Measurements from ENCODE around the gene WDR81. TPM values are rescaled to one million over a fixed set of nuclear protein-coding genes. Genes with fewer than 3 reads are reported as not detected.

Gene WDR81
- total RNA-seq (10 to 100 TPM in 4 of 9 donors, 1 to 10 TPM in 5; 7.2 to 29.0 (median 9.3) TPM), polyA plus RNA-seq (10 to 100 TPM in 1 of 2 donors, 1 to 10 TPM in 1; 9.1 to 12.5 TPM)
- long read RNA-seq, donor 1, full-length matches to known transcripts = 4 of 13 reads
- long read RNA-seq, donor 1, partial matches to known transcripts = 6 of 13 reads
- long read RNA-seq, donor 1, other reads (novel, unspliced or antisense) = 3 of 13 reads
- long read RNA-seq, donor 2, full-length matches to known transcripts = 2 of 21 reads
- long read RNA-seq, donor 2, partial matches to known transcripts = 18 of 21 reads
- long read RNA-seq, donor 2, other reads (novel, unspliced or antisense) = 1 of 21 reads
- long read RNA-seq, donor 3, full-length matches to known transcripts = 3 of 8 reads
- long read RNA-seq, donor 3, partial matches to known transcripts = 4 of 8 reads
- long read RNA-seq, donor 3, other reads (novel, unspliced or antisense) = 1 of 8 reads

GRCh38 chr17:1724351-1724868 lies at the start of gene WDR81:
Gene WDR81 (plus strand): TSS chr17:1724704. CDS start chr17:1724960, 256 bp downstream.
- Histone ChIP-seq H3K27ac (peak within 1 kb of the TSS; percentile 64 to 96 (median 88)), H3K9me3 (no peaks in the 10 kb centered on the region), H3K27me3 (no peaks in the 10 kb centered on the region), H3K36me3 (peaks cover 0 to 34% (median 16%) of the 10 kb centered on the region in 9 donors), H3K4me1 (peaks cover 0 to 84% (median 31%) of the 10 kb centered on the region in 12 donors), H3K4me3 (peak within 1 kb of the TSS; percentile 52 to 87 (median 66))
- intact Hi-C loops (cut with DNase I) = loop anchor here in 9 of 10 donors (2.0 to 10.0 kb wide), 7 partner anchors 58 to 300 kb away; partner anchors contain the start of gene RTN4RL1 (in 1 of the 9)
- DNase-seq = peak; percentile 94 to 96 (median 96)
- 0 to 1% (median 1%) methylated on average over 3 to 57 of the region's 57 CpGs for whole genome bisulfite sequencing, 4 donors
- peak; percentile 24 to 35 for TF ChIP-seq POLR2A (IDR thresholded peaks at IDR 0.05)
- TF ChIP-seq CTCF (IDR thresholded peaks at IDR 0.05) = no peak
- ATAC-seq = peak; percentile 48 to 86 (median 84)

GRCh38 chr17:1676401-1676800 lies 48.1 kb upstream of the WDR81 start:
- H3K36me3 ChIP-seq = peaks cover 12 to 100% (median 100%) of the 10 kb centered on the region in 9 donors
- H3K27ac ChIP-seq = no peak overlapping the region
- whole genome bisulfite sequencing, 4 donors = 92 to 97% (median 95%) methylated on average over 13 of the region's 13 CpGs
- intact Hi-C loops (cut with DNase I) = loop anchor here in 4 of 10 donors (5.0 to 10.0 kb wide), 4 partner anchors 36 to 358 kb away; partner anchors contain the start of genes DPH1 (in 1 of the 4) and TLCD2 (in 1 of the 4)
- no peak for DNase-seq
- no peaks in the 10 kb centered on the region for H3K9me3 ChIP-seq
- H3K4me3 ChIP-seq = no peak overlapping the region
- TF ChIP-seq CTCF (IDR thresholded peaks at IDR 0.05) = no peak
- no peak for TF ChIP-seq POLR2A (IDR thresholded peaks at IDR 0.05)
- H3K4me1 ChIP-seq = no peaks in the 10 kb centered on the region
- no peaks in the 10 kb centered on the region for H3K27me3 ChIP-seq
- no peak for ATAC-seq

- ATAC-seq = no peak
- peaks cover 1 to 52% (median 50%) of the 10 kb centered on the region in 9 donors for H3K36me3 ChIP-seq
Measured at GRCh38 chr17:1683459-1683858, 41.0 kb upstream of the WDR81 start.

More at GRCh38 chr17:1683459-1683858, 41.0 kb upstream of the WDR81 start:
- intact Hi-C loops (cut with DNase I) = loop anchor here in 1 of 10 donors (10.0 kb wide), 1 partner anchor 361 kb away; the partner anchor contains the start of gene OVCA2
- no peaks in the 10 kb centered on the region for H3K27me3 ChIP-seq
- DNase-seq = no peak
- peaks cover 0 to 25% (median 20%) of the 10 kb centered on the region in 12 donors for H3K4me1 ChIP-seq
- no peaks in the 10 kb centered on the region for H3K9me3 ChIP-seq
- H3K4me3 ChIP-seq = peak overlapping the region; percentile 72 to 98 (median 80)
- WGBS, 4 donors = 64 to 82% (median 76%) methylated on average over 5 of the region's 5 CpGs
- TF ChIP-seq CTCF (IDR thresholded peaks at IDR 0.05) = no peak
- TF ChIP-seq POLR2A (IDR thresholded peaks at IDR 0.05) = no peak
- H3K27ac ChIP-seq = peak overlapping the region in 8 of 12 donors; percentile 88 to 99 (median 96)

Measured in heart left ventricle (tissue), 16 donors.